GM18498 (cell line): Measurements from ENCODE around the gene COQ9.
"Not testable (repeated sequence)": the region's sequence is repeated elsewhere in the genome, so short reads cannot be mapped to it uniquely, and the experiment has no call there.

ENCODE experiments used
- ATAC-seq: cut with Tn5 transposase; IDR thresholded peaks from one replicate; pipeline ENCODE4 v1.9.1; 2021; ENCODE audit warnings: mild to moderate bottlenecking, moderate library complexity; ENCODE audit not compliant: unreplicated experiment

Gene COQ9

GRCh38 chr16:57426356-57426755, 20.9 kb upstream of the COQ9 start:
- no peak for ATAC-seq

- no peak for ATAC-seq
Observed at GRCh38 chr16:57427307-57427706, 20.0 kb upstream of the COQ9 start.

- no peak for ATAC-seq
Observed at GRCh38 chr16:57427824-57428223, 19.5 kb upstream of the COQ9 start.

- ATAC-seq: no peak
Observed at GRCh38 chr16:57430955-57431354, 16.3 kb upstream of the COQ9 start.

- no peak for ATAC-seq
Observed at GRCh38 chr16:57432505-57432904, 14.8 kb upstream of the COQ9 start.

- ATAC-seq: no peak
Observed at GRCh38 chr16:57432989-57433388, 14.3 kb upstream of the COQ9 start.

- no peak for ATAC-seq
Observed at GRCh38 chr16:57434003-57434402, 13.3 kb upstream of the COQ9 start.

GRCh38 chr16:57435838-57436237, 11.4 kb upstream of the COQ9 start:
- ATAC-seq: no peak

- ATAC-seq: not testable (repeated sequence)
Observed at GRCh38 chr16:57439947-57440346, 7.3 kb upstream of the COQ9 start.

GRCh38 chr16:57440551-57440950, 6.7 kb upstream of the COQ9 start:
- not testable (repeated sequence) for ATAC-seq

- no peak for ATAC-seq
Observed at GRCh38 chr16:57444711-57445110, 2.6 kb upstream of the COQ9 start.

GRCh38 chr16:57445510-57445909, 1.8 kb upstream of the COQ9 start:
- no peak for ATAC-seq

- peak; percentile 36 for ATAC-seq
Observed at GRCh38 chr16:57446531-57447185, 621 bp upstream of the COQ9 start.

GRCh38 chr16:57452021-57452420, 4.7 kb downstream of the COQ9 start:
- ATAC-seq: no peak

- peak; percentile 94 for ATAC-seq
Observed at GRCh38 chr16:57462209-57462977, 15.1 kb downstream of the COQ9 start, which contains the start of gene POLR2C. TSS of gene POLR2C (plus strand) at chr16:57462679. CDS start at chr16:57462725, 46 bp downstream.

- peak; percentile 16 for ATAC-seq
Observed at GRCh38 chr16:57462978-57463362, 15.7 kb downstream of the COQ9 start.

- ATAC-seq: no peak
Observed at GRCh38 chr16:57464523-57464922, 17.2 kb downstream of the COQ9 start.

GRCh38 chr16:57468346-57468745, 21.1 kb downstream of the COQ9 start:
- ATAC-seq: no peak

GRCh38 chr16:57469046-57469445, 21.8 kb downstream of the COQ9 start:
- no peak for ATAC-seq

- no peak for ATAC-seq
Observed at GRCh38 chr16:57469917-57470470, 22.7 kb downstream of the COQ9 start.

GRCh38 chr16:57470711-57471110, 23.4 kb downstream of the COQ9 start:
- ATAC-seq: no peak

- no peak for ATAC-seq
Observed at GRCh38 chr16:57471209-57471608, 23.9 kb downstream of the COQ9 start.
